Ishikawa (cell line): Measurements from ENCODE around the gene METTL23.

Experiments used
- CEBPB ChIP-seq: IDR thresholded peaks from 2 replicates; pipeline ENCODE4 v1.6.1; 2012
- EP300 ChIP-seq: IDR thresholded peaks from 2 replicates; pipeline ENCODE4 v1.6.1; 2012; ENCODE audit warnings: borderline replicate concordance
- FOXM1 ChIP-seq: IDR thresholded peaks from 2 replicates; pipeline ENCODE4 v1.6.1; 2012; ENCODE audit warnings: low read depth, borderline replicate concordance
- RAD21 ChIP-seq: IDR thresholded peaks from 2 replicates; pipeline ENCODE4 v1.6.1; 2012; ENCODE audit warnings: low read depth
- TAF1 ChIP-seq: IDR thresholded peaks from 2 replicates; pipeline ENCODE4 v1.6.1; 2012; ENCODE audit warnings: low read depth, mild to moderate bottlenecking
- TEAD4 ChIP-seq: IDR thresholded peaks from 2 replicates; pipeline ENCODE4 v1.6.1; 2012
- YY1 ChIP-seq: IDR thresholded peaks from 2 replicates; pipeline ENCODE4 v1.6.1; 2012; ENCODE audit warnings: low read depth

- TF ChIP-seq TEAD4, result no peak
- no peak for TF ChIP-seq FOXM1
- no peak for TF ChIP-seq CEBPB
- TF ChIP-seq EP300, result no peak
- TF ChIP-seq YY1, result no peak
- TF ChIP-seq RAD21, result no peak
- TF ChIP-seq TAF1, result no peak
These were observed 6.9 kb downstream of the METTL23 start for GRCh38 chr17:76733618-76733957.
